Osteoblast (primary cell): ENCODE measurements around the gene TRIM24. TPM values are rescaled to one million over a fixed set of nuclear protein-coding genes. Genes with fewer than 3 reads are reported as not detected.

Experiments
- DNase-seq: peaks from one replicate; pipeline ENCODE4 v3.0.0; 2011; ENCODE audit warnings: low spot score, mixed read lengths; ENCODE audit not compliant: insufficient read length; ENCODE audit errors: missing footprints
- H2AFZ ChIP-seq: 2 replicates; pipeline ENCODE4 v1.6.0; 2011; ENCODE audit warnings: mild to moderate bottlenecking, low read length
- H3K27ac ChIP-seq: 2 replicates; pipeline ENCODE4 v1.5.1; 2011; ENCODE audit warnings: mild to moderate bottlenecking, low read depth, low read length, moderate library complexity
- H3K27me3 ChIP-seq: 2 replicates; pipeline ENCODE4 v1.6.0; 2012; ENCODE audit warnings: mild to moderate bottlenecking, control low read depth, inconsistent platforms, low read length, moderate library complexity; ENCODE audit not compliant: insufficient read depth
- H3K36me3 ChIP-seq: 2 replicates; pipeline ENCODE4 v1.5.1; 2011; ENCODE audit warnings: mild to moderate bottlenecking, low read length, control low read depth, moderate library complexity; ENCODE audit not compliant: insufficient read depth
- H3K4me1 ChIP-seq: 2 replicates; pipeline ENCODE4 v1.5.1; 2011; ENCODE audit warnings: mild to moderate bottlenecking, low read length, control low read depth, moderate library complexity; ENCODE audit not compliant: insufficient read depth
- H3K4me2 ChIP-seq: 2 replicates; pipeline ENCODE4 v1.6.0; 2011; ENCODE audit warnings: mild to moderate bottlenecking, low read length; ENCODE audit not compliant: insufficient read depth
- H3K4me3 ChIP-seq: fragments of 200-600 bp; sonication (generic); 3 replicates; pipeline ENCODE4 v1.5.1; 2012; ENCODE audit warnings: mild to moderate bottlenecking, low read length, inconsistent platforms; ENCODE audit not compliant: insufficient read depth
- H3K79me2 ChIP-seq: 2 replicates; pipeline ENCODE4 v1.6.0; 2012; ENCODE audit warnings: mild to moderate bottlenecking, low read length, control low read depth, inconsistent platforms; ENCODE audit not compliant: insufficient read depth
- H3K9me3 ChIP-seq: 2 replicates; pipeline ENCODE4 v1.5.1; 2011; ENCODE audit warnings: low read depth, low read length, control low read depth
- H4K20me1 ChIP-seq: 2 replicates; pipeline ENCODE4 v1.6.0; 2012; ENCODE audit warnings: mild to moderate bottlenecking, low read length, control low read depth; ENCODE audit not compliant: insufficient read depth
- total RNA-seq: library from RNA; depleted of rRNA; stranded (reverse); fragments of >200 nt; gene quantifications from 2 replicates; pipeline ENCODE4 v1.2.3, GENCODE V29; 2012
- TF ChIP-seq, protein P1 (sequence below): IDR thresholded peaks from 2 replicates; pipeline ENCODE4 v1.5.1; 2011; ENCODE audit warnings: mild to moderate bottlenecking, low read depth, low read length, moderate library complexity; ENCODE audit errors: extremely low read depth

TRIM24 gene
- total RNA-seq, 1 donor = 8.0 TPM

DNA sequence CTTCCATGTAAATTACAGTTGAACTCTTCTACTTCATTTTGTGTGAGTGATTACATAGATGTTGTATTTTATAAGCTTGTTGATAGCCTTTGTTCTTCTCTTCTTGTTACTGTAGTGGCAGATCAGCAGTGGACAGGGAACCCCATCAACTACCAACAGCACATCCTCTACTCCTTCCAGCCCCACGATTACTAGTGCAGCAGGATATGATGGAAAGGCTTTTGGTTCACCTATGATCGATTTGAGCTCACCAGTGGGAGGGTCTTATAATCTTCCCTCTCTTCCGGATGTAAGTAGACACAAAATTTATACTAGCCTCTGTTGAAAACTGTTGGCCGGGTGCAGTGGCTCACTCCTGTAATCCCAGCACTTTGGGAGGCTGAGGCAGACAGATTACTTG lies 110.7 kb downstream of the TRIM24 start:
- no peak overlapping the region for H3K4me3 ChIP-seq
- no peak for DNase-seq
- TF ChIP-seq, protein P1, sequence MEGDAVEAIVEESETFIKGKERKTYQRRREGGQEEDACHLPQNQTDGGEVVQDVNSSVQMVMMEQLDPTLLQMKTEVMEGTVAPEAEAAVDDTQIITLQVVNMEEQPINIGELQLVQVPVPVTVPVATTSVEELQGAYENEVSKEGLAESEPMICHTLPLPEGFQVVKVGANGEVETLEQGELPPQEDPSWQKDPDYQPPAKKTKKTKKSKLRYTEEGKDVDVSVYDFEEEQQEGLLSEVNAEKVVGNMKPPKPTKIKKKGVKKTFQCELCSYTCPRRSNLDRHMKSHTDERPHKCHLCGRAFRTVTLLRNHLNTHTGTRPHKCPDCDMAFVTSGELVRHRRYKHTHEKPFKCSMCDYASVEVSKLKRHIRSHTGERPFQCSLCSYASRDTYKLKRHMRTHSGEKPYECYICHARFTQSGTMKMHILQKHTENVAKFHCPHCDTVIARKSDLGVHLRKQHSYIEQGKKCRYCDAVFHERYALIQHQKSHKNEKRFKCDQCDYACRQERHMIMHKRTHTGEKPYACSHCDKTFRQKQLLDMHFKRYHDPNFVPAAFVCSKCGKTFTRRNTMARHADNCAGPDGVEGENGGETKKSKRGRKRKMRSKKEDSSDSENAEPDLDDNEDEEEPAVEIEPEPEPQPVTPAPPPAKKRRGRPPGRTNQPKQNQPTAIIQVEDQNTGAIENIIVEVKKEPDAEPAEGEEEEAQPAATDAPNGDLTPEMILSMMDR = no peak
- H3K79me2 ChIP-seq = no peaks in the 10 kb centered on the region
- H3K27ac ChIP-seq = no peak overlapping the region
- H4K20me1 ChIP-seq = no peaks in the 10 kb centered on the region
- no peak overlapping the region for H2AFZ ChIP-seq
- no peak overlapping the region for H3K4me2 ChIP-seq
- no peaks in the 10 kb centered on the region for H3K4me1 ChIP-seq
- no peaks in the 10 kb centered on the region for H3K9me3 ChIP-seq
- H3K27me3 ChIP-seq = no peaks in the 10 kb centered on the region
- H3K36me3 ChIP-seq = peaks cover 9% of the 10 kb centered on the region

DNA sequence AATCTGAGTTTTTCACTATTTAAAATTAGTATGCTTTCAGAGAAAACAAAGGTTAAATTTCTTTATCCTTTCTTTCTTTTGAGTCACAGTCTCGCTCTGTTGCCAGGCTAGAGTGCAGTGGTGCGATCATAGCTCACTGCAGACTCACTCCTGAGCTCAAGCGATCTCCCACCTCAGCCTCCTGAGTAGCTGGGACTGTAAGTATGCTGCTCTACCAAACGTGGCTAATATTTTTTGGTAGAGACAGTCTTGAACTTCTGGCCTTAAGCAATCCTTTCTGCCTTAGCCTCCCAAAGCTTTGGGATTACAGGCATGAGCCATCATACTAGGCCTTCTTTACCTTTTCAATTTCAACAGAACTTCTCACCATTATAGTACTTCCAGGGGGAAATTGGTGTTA lies 113.7 kb downstream of the TRIM24 start:
- H3K9me3 ChIP-seq = no peaks in the 10 kb centered on the region
- peaks cover 6% of the 10 kb centered on the region for H3K4me1 ChIP-seq
- H2AFZ ChIP-seq = no peak overlapping the region
- no peak overlapping the region for H3K4me3 ChIP-seq
- no peaks in the 10 kb centered on the region for H4K20me1 ChIP-seq
- H3K79me2 ChIP-seq = no peaks in the 10 kb centered on the region
- no peak overlapping the region for H3K4me2 ChIP-seq
- H3K27me3 ChIP-seq = no peaks in the 10 kb centered on the region
- no peak for DNase-seq
- no peak overlapping the region for H3K27ac ChIP-seq
- TF ChIP-seq, protein P1 = no peak
- H3K36me3 ChIP-seq = peaks cover 9% of the 10 kb centered on the region

DNA sequence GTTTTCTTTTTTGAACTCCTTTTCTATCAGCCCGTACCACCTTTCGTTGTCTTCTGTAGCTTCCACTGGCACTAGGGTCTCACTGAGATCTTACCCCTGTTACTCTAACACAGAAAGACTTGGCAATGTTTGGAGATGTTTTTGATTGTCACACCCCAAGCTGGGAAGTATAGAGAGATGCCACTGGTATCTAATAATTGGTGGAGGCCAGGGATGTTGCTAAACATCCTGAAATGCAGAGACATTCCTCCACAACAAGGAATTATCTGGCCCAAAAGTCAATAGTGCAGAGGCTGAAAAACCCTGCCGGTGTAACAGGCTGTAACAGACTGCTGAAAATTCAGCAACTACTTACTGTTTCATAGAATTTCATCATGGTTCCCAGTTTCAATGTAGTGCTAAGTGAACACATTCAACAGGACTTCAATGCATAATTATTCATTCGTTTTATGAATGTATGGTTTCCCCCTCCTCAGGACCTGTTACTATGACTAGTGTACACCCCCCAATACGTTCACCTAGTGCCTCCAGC lies 115.9 kb downstream of the TRIM24 start:
- Histone ChIP-seq H3K27ac (no peak overlapping the region), H3K4me2 (no peak overlapping the region), H3K27me3 (no peaks in the 10 kb centered on the region), H3K79me2 (no peaks in the 10 kb centered on the region), H4K20me1 (no peaks in the 10 kb centered on the region), H3K4me1 (peaks cover 6% of the 10 kb centered on the region), H2AFZ (no peak overlapping the region), H3K9me3 (no peaks in the 10 kb centered on the region), H3K36me3 (peaks cover 15% of the 10 kb centered on the region), H3K4me3 (no peak overlapping the region)
- TF ChIP-seq, protein P1 = no peak
- DNase-seq = no peak

GRCh38 chr7:138579136-138579535 lies 119.1 kb downstream of the TRIM24 start:
- no peak for DNase-seq
- peaks cover 10% of the 10 kb centered on the region for H3K36me3 ChIP-seq
- no peak overlapping the region for H3K4me3 ChIP-seq
- H3K4me2 ChIP-seq = no peak overlapping the region
- no peaks in the 10 kb centered on the region for H3K79me2 ChIP-seq
- H3K4me1 ChIP-seq = peaks cover 6% of the 10 kb centered on the region
- no peaks in the 10 kb centered on the region for H3K27me3 ChIP-seq
- H4K20me1 ChIP-seq = no peaks in the 10 kb centered on the region
- TF ChIP-seq, protein P1 = no peak
- no peaks in the 10 kb centered on the region for H3K9me3 ChIP-seq
- H2AFZ ChIP-seq = no peak overlapping the region
- no peak overlapping the region for H3K27ac ChIP-seq
